Left cardiac atrium (tissue), 2 donors: ENCODE results near the gene PLCD1. TPM values are rescaled to one million over a fixed set of nuclear protein-coding genes. Genes with fewer than 3 reads are reported as not detected.

Source experiments
- microRNA-seq, 2 donors: library from miRNA; unstranded; fragments of <30 nt; microRNA quantifications; one replicate each; pipeline ENCODE4 v1.2.0, GENCODE V29; 2020
- total RNA-seq, 2 donors: library from RNA; stranded (reverse); fragmentation: NEBNext Ultra II Directional; extraction: Animal tissue kit (Norgen Biotek cat#: 25700); gene quantifications; one replicate each; pipeline ENCODE4 v1.2.1, GENCODE V29; 2021
- donor health status: DM: no; HTN: yes; CAD: no; lungs with severe emphysema.
- donor health status: DM: yes; HTN: yes; CAD: no.

PLCD1 gene
- total RNA-seq, 2 donors from 2014 or later = 10.8 to 12.3 TPM

Small RNA genes within 50 kb of the gene (microRNA-seq; reads per million reads assigned to microRNA genes)
- gene MIR26A1 = 86.3 to 172 reads per million in 2 donors

Other genes starting within 250 kb of the PLCD1 start
- 10 to 100 TPM; 46.4 to 50.2 TPM for gene CTDSPL, start 167.8 kb downstream of the PLCD1 start, total RNA-seq
- 1 to 10 TPM; 6.1 to 6.2 TPM for gene VILL, start 38.9 kb downstream of the PLCD1 start, total RNA-seq
- under 1 TPM; 0.29 to 0.82 TPM for gene DLEC1, start 9.6 kb upstream of the PLCD1 start, total RNA-seq
- 10 to 100 TPM; 73.8 to 80.8 TPM for gene ACAA1, start 107.5 kb upstream of the PLCD1 start, total RNA-seq
- 10 to 100 TPM; 10.8 to 19.0 TPM for gene MYD88, start 109.0 kb upstream of the PLCD1 start, total RNA-seq
- 10 to 100 TPM; 21.4 to 35.2 TPM for gene OXSR1, start 135.9 kb upstream of the PLCD1 start, total RNA-seq
- gene SLC22A13, start 236.2 kb upstream of the PLCD1 start, total RNA-seq = under 1 TPM; 0.18 to 0.21 TPM